ENCODE measurements around the gene CBR4.

CBR4 gene

GRCh38 chr4:169050284-169050683 is 40.2 kb upstream of the CBR4 start:
- DNase-seq (ENCODE audit: low read depth, low spot score): no peak
- Histone ChIP-seq H3K27ac (no peak overlapping the region), H3K4me3 (no peak overlapping the region), H3K36me3 (ENCODE audit: insufficient read depth, low read length) (no peaks in the 10 kb centered on the region), H3K9me3 (ENCODE audit: low read depth, low read length) (no peaks in the 10 kb centered on the region), H3K9ac (ENCODE audit: insufficient read length) (no peak overlapping the region)
- TF ChIP-seq FOXP2 (optimal IDR thresholded peaks at IDR 0.05; ENCODE audit: control extremely low read depth, extremely low read length, insufficient read depth) (no peak), POLR2AphosphoS5 (IDR thresholded peaks at IDR 0.05; ENCODE audit: borderline replicate concordance, low read depth, low read length) (no peak), EZH2 (IDR thresholded peaks at IDR 0.05) (no peak)

- Histone ChIP-seq H3K9ac (ENCODE audit: insufficient read length) (no peak overlapping the region), H3K4me3 (no peak overlapping the region), H3K36me3 (ENCODE audit: insufficient read depth, low read length) (no peaks in the 10 kb centered on the region), H3K27ac (no peak overlapping the region), H3K9me3 (ENCODE audit: low read depth, low read length) (no peaks in the 10 kb centered on the region)
- DNase-seq (ENCODE audit: low read depth, low spot score): no peak
- TF ChIP-seq EZH2 (IDR thresholded peaks at IDR 0.05) (no peak), FOXP2 (optimal IDR thresholded peaks at IDR 0.05; ENCODE audit: control extremely low read depth, extremely low read length, insufficient read depth) (no peak), POLR2AphosphoS5 (IDR thresholded peaks at IDR 0.05; ENCODE audit: borderline replicate concordance, low read depth, low read length) (no peak)
These were observed 38.9 kb upstream of the CBR4 start for GRCh38 chr4:169048868-169049414.

GRCh38 chr4:169047956-169048355 is 37.9 kb upstream of the CBR4 start:
- H3K9ac ChIP-seq (ENCODE audit: insufficient read length): no peak overlapping the region
- H3K27ac ChIP-seq: no peak overlapping the region
- no peaks in the 10 kb centered on the region for H3K9me3 ChIP-seq (ENCODE audit: low read depth, low read length)
- no peak overlapping the region for H3K4me3 ChIP-seq
- TF ChIP-seq POLR2AphosphoS5 (IDR thresholded peaks at IDR 0.05; ENCODE audit: borderline replicate concordance, low read depth, low read length): no peak
- TF ChIP-seq FOXP2 (optimal IDR thresholded peaks at IDR 0.05; ENCODE audit: control extremely low read depth, extremely low read length, insufficient read depth): no peak
- no peak for TF ChIP-seq EZH2 (IDR thresholded peaks at IDR 0.05)
- no peaks in the 10 kb centered on the region for H3K36me3 ChIP-seq (ENCODE audit: insufficient read depth, low read length)
- DNase-seq (ENCODE audit: low read depth, low spot score): no peak

- Histone ChIP-seq H3K27ac (no peak overlapping the region), H3K4me3 (no peak overlapping the region), H3K9me3 (ENCODE audit: low read depth, low read length) (no peaks in the 10 kb centered on the region), H3K9ac (ENCODE audit: insufficient read length) (no peak overlapping the region), H3K36me3 (ENCODE audit: insufficient read depth, low read length) (no peaks in the 10 kb centered on the region)
- TF ChIP-seq FOXP2 (optimal IDR thresholded peaks at IDR 0.05; ENCODE audit: control extremely low read depth, extremely low read length, insufficient read depth) (no peak), EZH2 (IDR thresholded peaks at IDR 0.05) (no peak), POLR2AphosphoS5 (IDR thresholded peaks at IDR 0.05; ENCODE audit: borderline replicate concordance, low read depth, low read length) (no peak)
- DNase-seq (ENCODE audit: low read depth, low spot score): no peak
These were observed 36.0 kb upstream of the CBR4 start for GRCh38 chr4:169045862-169046584.

GRCh38 chr4:169044714-169045447 is 34.8 kb upstream of the CBR4 start:
- TF ChIP-seq EZH2 (IDR thresholded peaks at IDR 0.05): no peak
- TF ChIP-seq POLR2AphosphoS5 (IDR thresholded peaks at IDR 0.05; ENCODE audit: borderline replicate concordance, low read depth, low read length): no peak
- no peak for TF ChIP-seq FOXP2 (optimal IDR thresholded peaks at IDR 0.05; ENCODE audit: control extremely low read depth, extremely low read length, insufficient read depth)
- Histone ChIP-seq H3K9me3 (ENCODE audit: low read depth, low read length) (no peaks in the 10 kb centered on the region), H3K4me3 (no peak overlapping the region)

GRCh38 chr4:169042608-169043007 is 32.6 kb upstream of the CBR4 start:
- no peak for DNase-seq (ENCODE audit: low read depth, low spot score)
- no peak overlapping the region for H3K27ac ChIP-seq
- H3K36me3 ChIP-seq (ENCODE audit: insufficient read depth, low read length): no peaks in the 10 kb centered on the region
- no peak overlapping the region for H3K9ac ChIP-seq (ENCODE audit: insufficient read length)
- no peak overlapping the region for H3K4me3 ChIP-seq
- no peaks in the 10 kb centered on the region for H3K9me3 ChIP-seq (ENCODE audit: low read depth, low read length)
- TF ChIP-seq EZH2 (IDR thresholded peaks at IDR 0.05): no peak
- no peak for TF ChIP-seq FOXP2 (optimal IDR thresholded peaks at IDR 0.05; ENCODE audit: control extremely low read depth, extremely low read length, insufficient read depth)
- TF ChIP-seq POLR2AphosphoS5 (IDR thresholded peaks at IDR 0.05; ENCODE audit: borderline replicate concordance, low read depth, low read length): no peak

More at GRCh38 chr4:169044714-169045447, 34.8 kb upstream of the CBR4 start:
- Histone ChIP-seq H3K27ac (no peak overlapping the region), H3K36me3 (ENCODE audit: insufficient read depth, low read length) (no peaks in the 10 kb centered on the region), H3K9ac (ENCODE audit: insufficient read length) (no peak overlapping the region)
- no peak for DNase-seq (ENCODE audit: low read depth, low spot score)

GRCh38 chr4:169040559-169041261 is 30.7 kb upstream of the CBR4 start:
- no peaks in the 10 kb centered on the region for H3K36me3 ChIP-seq (ENCODE audit: insufficient read depth, low read length)
- no peak overlapping the region for H3K4me3 ChIP-seq
- no peak for TF ChIP-seq FOXP2 (optimal IDR thresholded peaks at IDR 0.05; ENCODE audit: control extremely low read depth, extremely low read length, insufficient read depth)
- no peak for TF ChIP-seq EZH2 (IDR thresholded peaks at IDR 0.05)
- TF ChIP-seq POLR2AphosphoS5 (IDR thresholded peaks at IDR 0.05; ENCODE audit: borderline replicate concordance, low read depth, low read length): no peak
- no peak for DNase-seq (ENCODE audit: low read depth, low spot score)
- H3K9me3 ChIP-seq (ENCODE audit: low read depth, low read length): no peaks in the 10 kb centered on the region
- no peak overlapping the region for H3K27ac ChIP-seq
- no peak overlapping the region for H3K9ac ChIP-seq (ENCODE audit: insufficient read length)

Measured in SK-N-MC (cell line).